Measurements from ENCODE around the gene PROS1. TPM values are rescaled to one million over a fixed set of nuclear protein-coding genes. Genes with fewer than 3 reads are reported as not detected.

The PROS1 gene
- 44.2 TPM for total RNA-seq

DNA sequence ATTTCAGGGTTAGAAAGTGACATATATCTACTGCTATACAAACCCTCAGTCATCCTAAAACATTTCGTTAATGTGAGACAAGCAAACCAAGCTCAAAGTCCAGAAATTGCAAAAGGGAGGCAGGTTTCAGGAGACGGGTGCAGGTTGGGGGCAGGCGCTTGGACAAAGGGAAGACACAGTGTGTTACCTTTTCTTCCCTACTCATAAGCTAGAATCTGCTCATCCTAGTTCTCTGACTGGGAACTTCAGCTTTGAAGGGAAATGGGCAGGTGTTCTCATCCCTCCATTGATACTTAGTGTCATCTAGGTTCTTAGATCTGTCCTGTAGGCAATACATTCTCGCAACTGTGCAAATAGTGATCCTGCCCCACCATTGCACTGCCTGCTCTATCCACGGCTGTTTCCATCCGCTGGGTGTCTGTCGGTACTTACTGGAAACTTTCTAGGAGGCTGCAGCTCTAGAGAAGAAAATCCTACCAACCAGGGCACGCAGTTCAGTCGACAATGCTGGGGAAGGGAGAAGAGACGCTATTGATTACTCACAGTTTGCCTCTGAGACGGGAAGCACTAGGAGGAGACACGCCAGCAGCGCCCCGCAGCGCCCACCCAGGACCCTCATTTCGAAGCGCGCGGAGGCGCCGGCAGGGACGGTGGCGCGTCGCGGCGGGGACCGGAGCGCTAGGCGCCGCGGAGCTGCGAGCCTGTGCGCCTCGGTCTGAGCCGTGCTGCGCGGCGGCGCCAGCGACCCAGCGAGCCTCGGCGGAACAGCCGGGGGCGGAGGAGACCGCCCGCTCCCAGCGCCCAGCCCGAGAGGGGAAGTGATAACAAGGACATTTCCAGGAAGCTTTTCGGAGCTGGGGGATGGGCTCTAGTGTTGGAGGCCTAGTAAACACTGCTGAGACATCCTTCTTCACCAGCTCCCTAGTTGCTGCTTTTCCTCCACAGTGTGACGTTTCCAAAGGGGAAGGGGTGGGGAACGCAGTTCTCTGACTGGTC, at the start of gene PROS1:
Gene PROS1, minus strand, starts transcription at position 766 of the 996 bp plus-strand sequence. Its CDS starts 147 bp downstream, at position 619.
- H3K36me3 ChIP-seq = no peaks in the 10 kb centered on the region
- H3K27ac ChIP-seq = peak within 1 kb of the TSS; percentile 88 to 94
- peaks cover 7 to 11% of the 10 kb centered on the region in 2 donors for H3K4me1 ChIP-seq
- intact Hi-C loops (cut with DNase I) = no loop called here
- peak in 1 of 3 experiments; percentile 8 for TF ChIP-seq CTCF (IDR thresholded peaks at IDR 0.05)
- no peaks in the 10 kb centered on the region for H3K27me3 ChIP-seq
- no peaks in the 10 kb centered on the region for H3K9me3 ChIP-seq
- DNase-seq (ENCODE audit: low spot score in 2 of 2) = peak; percentile 40 to 94
- H3K4me3 ChIP-seq = peak within 1 kb of the TSS; percentile 71 to 94

DNA sequence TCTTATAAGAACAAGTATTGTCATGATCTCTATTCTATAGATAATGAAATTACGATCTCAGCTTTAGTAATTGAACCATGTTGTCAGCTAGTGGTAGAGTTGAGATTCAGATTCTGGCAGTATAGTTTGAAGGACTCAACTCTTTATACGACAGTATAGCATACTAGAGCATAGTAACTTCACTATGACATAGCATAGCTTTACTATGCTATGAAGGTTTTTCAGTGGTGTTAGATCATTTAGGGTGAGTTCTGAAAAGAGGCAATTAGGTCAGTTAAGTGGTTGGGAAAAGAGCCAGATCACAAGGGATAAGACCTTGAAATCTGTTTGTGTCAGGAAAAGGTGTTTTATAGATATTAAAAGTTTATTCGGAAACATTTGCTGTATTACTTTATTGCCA, 46.6 kb upstream of the PROS1 start:
- Histone ChIP-seq H3K9me3 (no peaks in the 10 kb centered on the region), H3K27me3 (no peaks in the 10 kb centered on the region), H3K4me1 (no peaks in the 10 kb centered on the region), H3K4me3 (no peak overlapping the region), H3K36me3 (no peaks in the 10 kb centered on the region), H3K27ac (no peak overlapping the region)
- TF ChIP-seq CTCF (IDR thresholded peaks at IDR 0.05) = no peak
- intact Hi-C loops (cut with DNase I) = no loop called here
- no peak for DNase-seq (ENCODE audit: low spot score in 2 of 2)

GRCh38 chr3:94019659-94020058, 46.0 kb upstream of the PROS1 start:
- Histone ChIP-seq H3K27me3 (no peaks in the 10 kb centered on the region), H3K9me3 (no peaks in the 10 kb centered on the region), H3K4me1 (no peaks in the 10 kb centered on the region), H3K27ac (no peak overlapping the region), H3K36me3 (no peaks in the 10 kb centered on the region), H3K4me3 (no peak overlapping the region)
- no peak for TF ChIP-seq CTCF (IDR thresholded peaks at IDR 0.05)
- DNase-seq (ENCODE audit: low spot score in 2 of 2) = no peak
- intact Hi-C loops (cut with DNase I) = no loop called here

DNA sequence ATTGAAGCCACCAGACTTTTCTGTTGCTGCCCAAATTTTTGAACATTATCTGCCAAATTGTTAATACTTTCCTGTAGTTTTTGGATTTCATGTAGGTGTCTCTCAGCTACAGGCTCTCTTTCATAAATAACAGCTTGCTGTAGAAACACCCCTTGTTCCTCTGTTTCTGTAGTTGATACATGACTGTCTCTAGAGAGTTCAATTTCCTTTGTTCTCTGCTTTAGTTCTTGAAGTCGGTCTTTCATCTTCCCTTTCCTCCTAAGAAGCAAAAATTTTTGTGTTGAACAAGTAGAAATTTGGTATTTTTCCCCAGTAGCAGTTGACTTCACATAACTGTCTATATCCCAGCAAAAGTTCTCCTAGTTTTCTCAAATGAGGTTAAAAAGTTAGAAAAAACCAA, 41.3 kb upstream of the PROS1 start:
- Histone ChIP-seq H3K4me3 (no peak overlapping the region), H3K4me1 (no peaks in the 10 kb centered on the region), H3K9me3 (no peaks in the 10 kb centered on the region), H3K36me3 (peaks cover 0 to 2% of the 10 kb centered on the region in 2 donors), H3K27ac (no peak overlapping the region), H3K27me3 (no peaks in the 10 kb centered on the region)
- no peak for DNase-seq (ENCODE audit: low spot score in 2 of 2)
- intact Hi-C loops (cut with DNase I) = no loop called here
- no peak for TF ChIP-seq CTCF (IDR thresholded peaks at IDR 0.05)

GRCh38 chr3:94012185-94012584, 38.5 kb upstream of the PROS1 start:
- no peak for DNase-seq (ENCODE audit: low spot score in 2 of 2)
- Histone ChIP-seq H3K36me3 (peaks cover 0 to 2% of the 10 kb centered on the region in 2 donors), H3K4me1 (no peaks in the 10 kb centered on the region), H3K9me3 (no peaks in the 10 kb centered on the region), H3K27ac (no peak overlapping the region), H3K4me3 (no peak overlapping the region), H3K27me3 (no peaks in the 10 kb centered on the region)
- intact Hi-C loops (cut with DNase I) = no loop called here
- TF ChIP-seq CTCF (IDR thresholded peaks at IDR 0.05) = no peak
